Measurements from ENCODE around the gene DDX50.
A peak's percentile ranks its signal among the peaks of the same experiment; 100 is the strongest.
"Not testable (repeated sequence)": the region's sequence is repeated elsewhere in the genome, so short reads cannot be mapped to it uniquely, and the experiment has no call there.

DDX50 gene

GRCh38 chr10:68878496-68878895, 22.6 kb upstream of the DDX50 start:
- Mint-ChIP-seq H3K27ac (no peak overlapping the region), H3K4me3 (no peak overlapping the region), H3K27me3 (no peaks in the 10 kb centered on the region), H3K4me1 (ENCODE audit: low read depth) (no peaks in the 10 kb centered on the region), H3K9me3 (no peaks in the 10 kb centered on the region), H3K36me3 (ENCODE audit: low read depth) (no peaks in the 10 kb centered on the region)
- no peak for DNase-seq

- H3K9me3 Mint-ChIP-seq: no peaks in the 10 kb centered on the region
- H3K36me3 Mint-ChIP-seq (ENCODE audit: low read depth): no peaks in the 10 kb centered on the region
- H3K4me1 Mint-ChIP-seq (ENCODE audit: low read depth): no peaks in the 10 kb centered on the region
- no peak for DNase-seq
- no peaks in the 10 kb centered on the region for H3K27me3 Mint-ChIP-seq
- H3K4me3 Mint-ChIP-seq: no peak overlapping the region
- H3K27ac Mint-ChIP-seq: no peak overlapping the region
Measured at GRCh38 chr10:68879628-68880027, 21.5 kb upstream of the DDX50 start.

- H3K4me1 Mint-ChIP-seq (ENCODE audit: low read depth): no peaks in the 10 kb centered on the region
- no peaks in the 10 kb centered on the region for H3K27me3 Mint-ChIP-seq
- no peak overlapping the region for H3K27ac Mint-ChIP-seq
- no peaks in the 10 kb centered on the region for H3K36me3 Mint-ChIP-seq (ENCODE audit: low read depth)
- H3K9me3 Mint-ChIP-seq: no peaks in the 10 kb centered on the region
- no peak overlapping the region for H3K4me3 Mint-ChIP-seq
- DNase-seq: no peak
Measured at GRCh38 chr10:68880181-68880580, 20.9 kb upstream of the DDX50 start.

GRCh38 chr10:68895041-68895440, 6.1 kb upstream of the DDX50 start:
- no peak overlapping the region for H3K4me3 Mint-ChIP-seq
- no peak overlapping the region for H3K27ac Mint-ChIP-seq
- H3K27me3 Mint-ChIP-seq: no peaks in the 10 kb centered on the region
- no peak for DNase-seq
- peaks cover 5% of the 10 kb centered on the region for H3K4me1 Mint-ChIP-seq (ENCODE audit: low read depth)
- no peaks in the 10 kb centered on the region for H3K9me3 Mint-ChIP-seq
- no peaks in the 10 kb centered on the region for H3K36me3 Mint-ChIP-seq (ENCODE audit: low read depth)

- no peak overlapping the region for H3K4me3 Mint-ChIP-seq
- H3K9me3 Mint-ChIP-seq: no peaks in the 10 kb centered on the region
- peaks cover 18% of the 10 kb centered on the region for H3K36me3 Mint-ChIP-seq (ENCODE audit: low read depth)
- no peak for DNase-seq
- no peak overlapping the region for H3K27ac Mint-ChIP-seq
- peaks cover 18% of the 10 kb centered on the region for H3K4me1 Mint-ChIP-seq (ENCODE audit: low read depth)
- H3K27me3 Mint-ChIP-seq: no peaks in the 10 kb centered on the region
Measured at GRCh38 chr10:68897336-68897741, 3.8 kb upstream of the DDX50 start.

GRCh38 chr10:68899186-68899745, 1.8 kb upstream of the DDX50 start:
- H3K4me3 Mint-ChIP-seq: no peak overlapping the region
- H3K27me3 Mint-ChIP-seq: no peaks in the 10 kb centered on the region
- H3K36me3 Mint-ChIP-seq (ENCODE audit: low read depth): peaks cover 33% of the 10 kb centered on the region
- no peak for DNase-seq
- H3K27ac Mint-ChIP-seq: no peak overlapping the region
- H3K9me3 Mint-ChIP-seq: no peaks in the 10 kb centered on the region
- H3K4me1 Mint-ChIP-seq (ENCODE audit: low read depth): peaks cover 31% of the 10 kb centered on the region

- H3K4me3 Mint-ChIP-seq: peak overlapping the region; percentile 98
- H3K36me3 Mint-ChIP-seq (ENCODE audit: low read depth): peaks cover 45% of the 10 kb centered on the region
- peaks cover 42% of the 10 kb centered on the region for H3K4me1 Mint-ChIP-seq (ENCODE audit: low read depth)
- no peaks in the 10 kb centered on the region for H3K27me3 Mint-ChIP-seq
- peak; percentile 88 for DNase-seq
- no peaks in the 10 kb centered on the region for H3K9me3 Mint-ChIP-seq
- peak overlapping the region; percentile 99 for H3K27ac Mint-ChIP-seq
Measured at GRCh38 chr10:68900427-68901104, 549 bp upstream of the DDX50 start.

GRCh38 chr10:68902382-68902781, 1.3 kb downstream of the DDX50 start:
- H3K4me3 Mint-ChIP-seq: peak overlapping the region; percentile 98
- peaks cover 54% of the 10 kb centered on the region for H3K4me1 Mint-ChIP-seq (ENCODE audit: low read depth)
- H3K36me3 Mint-ChIP-seq (ENCODE audit: low read depth): peaks cover 60% of the 10 kb centered on the region
- no peaks in the 10 kb centered on the region for H3K27me3 Mint-ChIP-seq
- H3K27ac Mint-ChIP-seq: peak overlapping the region; percentile 88
- H3K9me3 Mint-ChIP-seq: no peaks in the 10 kb centered on the region
- no peak for DNase-seq

GRCh38 chr10:68924593-68924992, 23.5 kb downstream of the DDX50 start:
- no peaks in the 10 kb centered on the region for H3K9me3 Mint-ChIP-seq
- H3K4me1 Mint-ChIP-seq (ENCODE audit: low read depth): peaks cover 8% of the 10 kb centered on the region
- H3K27me3 Mint-ChIP-seq: no peaks in the 10 kb centered on the region
- peaks cover 70% of the 10 kb centered on the region for H3K36me3 Mint-ChIP-seq (ENCODE audit: low read depth)
- no peak overlapping the region for H3K4me3 Mint-ChIP-seq
- no peak for DNase-seq
- H3K27ac Mint-ChIP-seq: peak overlapping the region; percentile 23

- Mint-ChIP-seq H3K27me3 (no peaks in the 10 kb centered on the region), H3K9me3 (no peaks in the 10 kb centered on the region), H3K27ac (peak overlapping the region; percentile 69), H3K4me1 (ENCODE audit: low read depth) (peaks cover 8% of the 10 kb centered on the region), H3K36me3 (ENCODE audit: low read depth) (peaks cover 72% of the 10 kb centered on the region), H3K4me3 (no peak overlapping the region)
- DNase-seq: no peak
Measured at GRCh38 chr10:68925489-68925888, 24.4 kb downstream of the DDX50 start.

GRCh38 chr10:68929157-68929556, 28.0 kb downstream of the DDX50 start:
- H3K27me3 Mint-ChIP-seq; H3K4me1 Mint-ChIP-seq (ENCODE audit: low read depth); H3K4me3 Mint-ChIP-seq; H3K27ac Mint-ChIP-seq; DNase-seq; H3K9me3 Mint-ChIP-seq: not testable (repeated sequence)
- peaks cover 74% of the 10 kb centered on the region for H3K36me3 Mint-ChIP-seq (ENCODE audit: low read depth)

GRCh38 chr10:68929888-68930287, 28.8 kb downstream of the DDX50 start:
- not testable (repeated sequence) for H3K4me3 Mint-ChIP-seq; H3K4me1 Mint-ChIP-seq (ENCODE audit: low read depth)

GRCh38 chr10:68932860-68933259, 31.7 kb downstream of the DDX50 start:
- DNase-seq, H3K4me3 Mint-ChIP-seq, H3K9me3 Mint-ChIP-seq, H3K27me3 Mint-ChIP-seq, H3K27ac Mint-ChIP-seq: not testable (repeated sequence)
- Mint-ChIP-seq H3K36me3 (ENCODE audit: low read depth) (peaks cover 77% of the 10 kb centered on the region), H3K4me1 (ENCODE audit: low read depth) (peaks cover 19% of the 10 kb centered on the region)

More at GRCh38 chr10:68929888-68930287, 28.8 kb downstream of the DDX50 start:
- H3K9me3 Mint-ChIP-seq, DNase-seq, H3K27ac Mint-ChIP-seq, H3K27me3 Mint-ChIP-seq: not testable (repeated sequence)
- H3K36me3 Mint-ChIP-seq (ENCODE audit: low read depth): peaks cover 70% of the 10 kb centered on the region

GRCh38 chr10:68934994-68935393, 33.9 kb downstream of the DDX50 start:
- Mint-ChIP-seq H3K36me3 (ENCODE audit: low read depth) (peaks cover 81% of the 10 kb centered on the region), H3K27ac (peak overlapping the region; percentile 80), H3K27me3 (no peaks in the 10 kb centered on the region), H3K4me3 (no peak overlapping the region), H3K4me1 (ENCODE audit: low read depth) (peaks cover 19% of the 10 kb centered on the region), H3K9me3 (no peaks in the 10 kb centered on the region)
- DNase-seq: no peak

- peaks cover 78% of the 10 kb centered on the region for H3K36me3 Mint-ChIP-seq (ENCODE audit: low read depth)
- no peak overlapping the region for H3K4me3 Mint-ChIP-seq
- no peaks in the 10 kb centered on the region for H3K9me3 Mint-ChIP-seq
- H3K27ac Mint-ChIP-seq: peak overlapping the region; percentile 5
- no peaks in the 10 kb centered on the region for H3K27me3 Mint-ChIP-seq
- H3K4me1 Mint-ChIP-seq (ENCODE audit: low read depth): peaks cover 17% of the 10 kb centered on the region
- no peak for DNase-seq
Measured at GRCh38 chr10:68938117-68938516, 37.0 kb downstream of the DDX50 start.

Data from activated T-cell treated with anti-CD3 and anti-CD28 coated beads, Interleukin-2, amount 50 U/mL, for 24 hours (primary cell).